Keratinocyte (primary cell): Measurements from ENCODE around the gene ODAM.

ENCODE experiments used
- CTCF ChIP-seq, 3 experiments: IDR thresholded peaks in 1 of 3; conservative IDR thresholded peaks in 1 of 3; optimal IDR thresholded peaks in 1 of 3; 2 replicates in 2 of 3; 3 replicates in 1 of 3; pipeline versions ENCODE3 to v1.5.1; 2011; ENCODE audit warnings: low read length in 3 of 3, mild to moderate bottlenecking in 3 of 3, moderate library complexity in 2 of 3, control low read depth in 1 of 3, inconsistent platforms in 1 of 3; ENCODE audit not compliant: insufficient read depth in 2 of 3; ENCODE audit errors: extremely low read depth in 1 of 3
- EZH2 ChIP-seq: IDR thresholded peaks from one replicate; pipeline ENCODE4 v1.6.1; 2012; ENCODE audit warnings: inconsistent platforms, mild to moderate bottlenecking, low read length, moderate library complexity

GRCh38 chr4:70151271-70151670 is 44.3 kb upstream of the ODAM start:
- TF ChIP-seq CTCF (optimal IDR thresholded peaks at IDR 0.05 in 1 of 3, IDR thresholded peaks at IDR 0.05 in 1 of 3, conservative IDR thresholded peaks at IDR 0.05 in 1 of 3; ENCODE audit: extremely low read depth in 1 of 3, insufficient read depth in 2 of 3, low read length in 3 of 3) (no peak), EZH2 (no peak)
